Loucy (cell line): ENCODE measurements around the gene SPC25.

ENCODE experiments used
- H2AFZ ChIP-seq: fragments of 200-600 bp; sonication (generic); 2 replicates; pipeline ENCODE4 v1.6.0; 2016; ENCODE audit warnings: antibody characterized with exemption, mild to moderate bottlenecking, low read length, moderate library complexity
- H3F3A ChIP-seq: fragments of 200-600 bp; 2 replicates; pipeline ENCODE4 v1.6.0; 2016; ENCODE audit warnings: antibody characterized with exemption, low read depth, mild to moderate bottlenecking
- H3K27me3 ChIP-seq: fragments of 200-600 bp; sonication (generic); 2 replicates; pipeline ENCODE4 v1.6.1; 2014; ENCODE audit warnings: low read length, mild to moderate bottlenecking; ENCODE audit not compliant: insufficient read depth, poor library complexity, severe bottlenecking
- H3K36me3 ChIP-seq: fragments of 200-600 bp; sonication (generic); 2 replicates; pipeline ENCODE4 v1.6.1; 2016; ENCODE audit warnings: low read length; ENCODE audit not compliant: insufficient read depth
- H3K4me1 ChIP-seq: fragments of 200-600 bp; sonication (generic); 2 replicates; pipeline ENCODE4 v1.5.1; 2014; ENCODE audit warnings: low read length, mild to moderate bottlenecking; ENCODE audit not compliant: insufficient read depth, poor library complexity, severe bottlenecking
- H3K4me2 ChIP-seq: fragments of 200-600 bp; sonication (generic); 2 replicates; pipeline ENCODE4 v1.6.0; 2014; ENCODE audit warnings: antibody characterized with exemption, low read length, low read depth, mild to moderate bottlenecking; ENCODE audit not compliant: poor library complexity, severe bottlenecking
- H3K4me3 ChIP-seq: fragments of 200-600 bp; sonication (generic); 2 replicates; pipeline ENCODE4 v1.5.1; 2014; ENCODE audit warnings: low read length, mild to moderate bottlenecking, mixed read lengths; ENCODE audit not compliant: poor library complexity, severe bottlenecking
- H3K79me2 ChIP-seq: fragments of 200-600 bp; sonication (generic); 2 replicates; pipeline ENCODE4 v1.6.1; 2014; ENCODE audit warnings: low read length; ENCODE audit not compliant: insufficient read depth
- H3K9ac ChIP-seq: fragments of 200-600 bp; sonication (generic); 2 replicates; pipeline ENCODE4 v1.6.0; 2014; ENCODE audit warnings: mild to moderate bottlenecking, low read depth, low read length, moderate library complexity; ENCODE audit not compliant: poor library complexity, severe bottlenecking
- H3K9me2 ChIP-seq: fragments of 200-600 bp; sonication (generic); replicated peaks from 2 replicates; pipeline ENCODE4 v1.6.1; 2016; ENCODE audit warnings: low read depth, low read length, mixed read lengths
- H3K9me3 ChIP-seq: fragments of 200-600 bp; sonication (generic); 2 replicates; pipeline ENCODE4 v1.6.1; 2014; ENCODE audit warnings: mild to moderate bottlenecking, antibody characterized with exemption, low read length, low read depth; ENCODE audit not compliant: insufficient read depth
- H4K20me1 ChIP-seq: fragments of 200-600 bp; sonication (generic); 2 replicates; pipeline ENCODE4 v1.6.0; 2014; ENCODE audit warnings: antibody characterized with exemption, low read length, mild to moderate bottlenecking; ENCODE audit not compliant: insufficient read depth, poor library complexity, severe bottlenecking
- EZH2phosphoT487 ChIP-seq: fragments of 200-600 bp; IDR thresholded peaks from 2 replicates; pipeline ENCODE4 v1.6.1; 2018; ENCODE audit warnings: antibody characterized with exemption, mild to moderate bottlenecking, moderate library complexity, borderline replicate concordance
- TF ChIP-seq, protein P1 (sequence below): fragments of 200-600 bp; sonication (generic); conservative IDR thresholded peaks from 2 replicates; pipeline ENCODE4 v1.5.1; 2014; ENCODE audit warnings: mild to moderate bottlenecking, antibody characterized with exemption, low read length

The SPC25 gene, protein sequence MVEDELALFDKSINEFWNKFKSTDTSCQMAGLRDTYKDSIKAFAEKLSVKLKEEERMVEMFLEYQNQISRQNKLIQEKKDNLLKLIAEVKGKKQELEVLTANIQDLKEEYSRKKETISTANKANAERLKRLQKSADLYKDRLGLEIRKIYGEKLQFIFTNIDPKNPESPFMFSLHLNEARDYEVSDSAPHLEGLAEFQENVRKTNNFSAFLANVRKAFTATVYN

DNA sequence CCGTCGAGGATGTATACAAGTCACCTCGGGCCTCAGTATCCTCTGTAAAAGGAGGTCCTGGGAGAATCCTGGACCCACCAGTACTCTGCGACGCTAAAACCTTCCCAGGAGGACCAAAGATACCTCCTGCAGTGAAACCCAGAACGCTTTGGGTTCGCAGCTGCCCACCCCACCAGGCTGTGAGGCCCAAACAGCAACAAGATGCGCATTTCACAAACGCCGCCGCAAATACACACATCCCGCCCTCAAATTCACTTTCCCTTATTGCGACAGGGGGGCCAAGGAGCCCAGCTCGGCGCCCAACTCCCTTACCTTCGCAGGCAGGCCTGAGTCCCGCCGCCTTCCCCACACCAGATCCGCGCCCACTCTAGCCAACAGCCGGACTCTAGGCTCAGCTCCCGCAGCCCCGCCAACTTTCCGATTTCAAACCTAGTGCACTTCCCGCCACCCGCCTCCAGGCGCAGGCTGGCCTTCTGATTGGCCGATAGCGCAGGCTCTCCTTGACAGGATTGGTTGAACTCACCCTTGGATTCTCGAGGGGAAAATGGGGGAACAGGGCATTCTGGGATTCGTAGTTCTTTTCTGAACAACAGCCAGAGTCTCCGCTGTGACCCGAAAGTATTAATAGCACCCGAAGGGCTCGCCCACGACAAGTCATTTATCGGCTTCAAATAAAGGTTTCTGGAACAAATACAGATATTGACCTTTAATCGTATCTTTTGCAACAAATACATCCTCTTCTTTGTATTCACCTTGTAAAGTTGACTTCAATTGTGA lies at the start of gene SPC25:
Gene SPC25, minus strand, starts transcription at position 425 of the 777 bp plus-strand sequence. CDS start 911 bp downstream, outside the sequence.
- H3K27me3 ChIP-seq: no peaks in the 10 kb centered on the region
- TF ChIP-seq EZH2phosphoT487: no peak
- TF ChIP-seq, protein P1, sequence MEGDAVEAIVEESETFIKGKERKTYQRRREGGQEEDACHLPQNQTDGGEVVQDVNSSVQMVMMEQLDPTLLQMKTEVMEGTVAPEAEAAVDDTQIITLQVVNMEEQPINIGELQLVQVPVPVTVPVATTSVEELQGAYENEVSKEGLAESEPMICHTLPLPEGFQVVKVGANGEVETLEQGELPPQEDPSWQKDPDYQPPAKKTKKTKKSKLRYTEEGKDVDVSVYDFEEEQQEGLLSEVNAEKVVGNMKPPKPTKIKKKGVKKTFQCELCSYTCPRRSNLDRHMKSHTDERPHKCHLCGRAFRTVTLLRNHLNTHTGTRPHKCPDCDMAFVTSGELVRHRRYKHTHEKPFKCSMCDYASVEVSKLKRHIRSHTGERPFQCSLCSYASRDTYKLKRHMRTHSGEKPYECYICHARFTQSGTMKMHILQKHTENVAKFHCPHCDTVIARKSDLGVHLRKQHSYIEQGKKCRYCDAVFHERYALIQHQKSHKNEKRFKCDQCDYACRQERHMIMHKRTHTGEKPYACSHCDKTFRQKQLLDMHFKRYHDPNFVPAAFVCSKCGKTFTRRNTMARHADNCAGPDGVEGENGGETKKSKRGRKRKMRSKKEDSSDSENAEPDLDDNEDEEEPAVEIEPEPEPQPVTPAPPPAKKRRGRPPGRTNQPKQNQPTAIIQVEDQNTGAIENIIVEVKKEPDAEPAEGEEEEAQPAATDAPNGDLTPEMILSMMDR: no peak
- no peaks in the 10 kb centered on the region for H3K9me3 ChIP-seq
- H3F3A ChIP-seq: no peaks in the 10 kb centered on the region
- H4K20me1 ChIP-seq: no peaks in the 10 kb centered on the region
- peaks cover 23% of the 10 kb centered on the region for H3K4me1 ChIP-seq
- H2AFZ ChIP-seq: peak within 1 kb of the TSS; percentile 86
- peaks cover 39% of the 10 kb centered on the region for H3K79me2 ChIP-seq
- no peaks in the 10 kb centered on the region for H3K36me3 ChIP-seq
- H3K9me2 ChIP-seq: no peaks in the 10 kb centered on the region
- peak within 1 kb of the TSS; percentile 96 for H3K4me2 ChIP-seq
- peak within 1 kb of the TSS; percentile 92 for H3K9ac ChIP-seq
- H3K4me3 ChIP-seq: peak within 1 kb of the TSS; percentile 94

DNA sequence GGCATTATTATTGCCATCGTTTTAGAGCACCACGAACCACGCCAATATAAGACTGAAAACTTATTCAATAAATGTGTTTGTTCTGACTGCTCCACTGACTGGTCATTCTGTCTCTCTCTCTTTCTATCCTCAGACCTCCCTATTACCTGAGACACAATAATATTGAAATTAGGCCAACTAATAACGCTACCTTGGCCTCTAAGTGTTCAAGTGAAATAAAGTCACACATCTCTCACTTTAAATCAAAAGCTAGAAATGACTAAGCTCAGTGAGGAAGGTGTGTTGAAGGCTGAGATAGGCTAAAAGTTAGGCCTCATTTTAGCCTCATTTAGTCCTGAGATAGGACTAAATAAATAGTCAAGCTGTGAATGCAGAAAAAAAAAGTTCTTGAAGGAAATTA lies 49.7 kb upstream of the SPC25 start:
- peaks cover 8% of the 10 kb centered on the region for H3K4me1 ChIP-seq
- H3K79me2 ChIP-seq: no peaks in the 10 kb centered on the region
- H3K9me2 ChIP-seq: no peaks in the 10 kb centered on the region
- no peaks in the 10 kb centered on the region for H3F3A ChIP-seq
- H4K20me1 ChIP-seq: no peaks in the 10 kb centered on the region
- H3K27me3 ChIP-seq: no peaks in the 10 kb centered on the region
- no peaks in the 10 kb centered on the region for H3K9me3 ChIP-seq
- 0 out of 2 replicates have a peak overlapping the region, but pooled peaks have one; percentile 49 for H2AFZ ChIP-seq
- no peaks in the 10 kb centered on the region for H3K36me3 ChIP-seq
- H3K4me2 ChIP-seq: no peak overlapping the region
- no peak overlapping the region for H3K9ac ChIP-seq
- no peak overlapping the region for H3K4me3 ChIP-seq
- TF ChIP-seq EZH2phosphoT487: no peak
- TF ChIP-seq, protein P1: no peak

DNA sequence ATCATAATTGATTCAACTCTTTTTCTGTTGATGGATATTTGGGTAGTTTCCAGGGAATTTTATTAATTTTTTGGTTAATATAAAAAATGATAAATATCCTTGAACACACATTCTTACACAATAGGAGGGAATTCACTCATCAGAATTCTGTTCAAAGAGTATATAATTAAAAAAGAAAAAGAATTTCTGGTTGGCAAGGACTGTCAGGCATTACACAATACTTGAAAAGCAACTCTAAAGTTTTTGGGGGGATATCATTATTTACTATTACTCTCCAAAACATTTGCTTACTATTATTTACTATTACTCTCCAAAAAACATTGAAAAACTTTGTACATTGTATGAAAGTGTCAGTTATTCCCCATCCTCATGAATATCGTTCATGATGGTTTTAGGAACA lies 48.8 kb upstream of the SPC25 start:
- TF ChIP-seq, protein P1: no peak
- no peak for TF ChIP-seq EZH2phosphoT487
- no peak overlapping the region for H3K9ac ChIP-seq
- H3K36me3 ChIP-seq: no peaks in the 10 kb centered on the region
- H4K20me1 ChIP-seq: no peaks in the 10 kb centered on the region
- H3K27me3 ChIP-seq: no peaks in the 10 kb centered on the region
- H3F3A ChIP-seq: no peaks in the 10 kb centered on the region
- no peaks in the 10 kb centered on the region for H3K79me2 ChIP-seq
- no peaks in the 10 kb centered on the region for H3K9me3 ChIP-seq
- H3K4me1 ChIP-seq: peaks cover 3% of the 10 kb centered on the region
- no peak overlapping the region for H2AFZ ChIP-seq
- no peaks in the 10 kb centered on the region for H3K9me2 ChIP-seq
- H3K4me3 ChIP-seq: no peak overlapping the region
- no peak overlapping the region for H3K4me2 ChIP-seq
